Ishikawa (cell line): ENCODE measurements around the gene TH.

Experiments
- CEBPB ChIP-seq: IDR thresholded peaks from 2 replicates; pipeline ENCODE4 v1.6.1; 2012
- CREB1 ChIP-seq: IDR thresholded peaks from 2 replicates; pipeline ENCODE4 v1.6.1; 2012; ENCODE audit warnings: low read depth
- EGR1 ChIP-seq: IDR thresholded peaks from 2 replicates; pipeline ENCODE4 v1.6.1; 2012
- EP300 ChIP-seq: IDR thresholded peaks from 2 replicates; pipeline ENCODE4 v1.6.1; 2012; ENCODE audit warnings: borderline replicate concordance
- FOXM1 ChIP-seq: IDR thresholded peaks from 2 replicates; pipeline ENCODE4 v1.6.1; 2012; ENCODE audit warnings: low read depth, borderline replicate concordance
- MAX ChIP-seq: IDR thresholded peaks from 2 replicates; pipeline ENCODE4 v1.6.1; 2012
- NFIC ChIP-seq: IDR thresholded peaks from 2 replicates; pipeline ENCODE4 v1.6.1; 2012
- RAD21 ChIP-seq: IDR thresholded peaks from 2 replicates; pipeline ENCODE4 v1.6.1; 2012; ENCODE audit warnings: low read depth
- REST ChIP-seq: IDR thresholded peaks from 2 replicates; pipeline ENCODE4 v1.6.1; 2012; ENCODE audit warnings: low read depth, mild to moderate bottlenecking
- TAF1 ChIP-seq: IDR thresholded peaks from 2 replicates; pipeline ENCODE4 v1.6.1; 2012; ENCODE audit warnings: low read depth, mild to moderate bottlenecking
- TCF12 ChIP-seq: IDR thresholded peaks from 2 replicates; pipeline ENCODE4 v1.6.1; 2012; ENCODE audit warnings: low read depth
- TEAD4 ChIP-seq: IDR thresholded peaks from 2 replicates; pipeline ENCODE4 v1.6.1; 2012
- USF1 ChIP-seq: IDR thresholded peaks from 2 replicates; pipeline ENCODE4 v1.6.1; 2012
- YY1 ChIP-seq: IDR thresholded peaks from 2 replicates; pipeline ENCODE4 v1.6.1; 2012; ENCODE audit warnings: low read depth
- ZBTB7A ChIP-seq: IDR thresholded peaks from 2 replicates; pipeline ENCODE4 v1.6.1; 2012; ENCODE audit warnings: low read depth

Gene TH

GRCh38 chr11:2171591-2172003, at the start of gene TH:
TSS of gene TH (minus strand) at chr11:2171815. CDS start at chr11:2171786, 29 bp downstream.
- TF ChIP-seq ZBTB7A (no peak), CREB1 (no peak), TEAD4 (no peak), RAD21 (no peak), MAX (no peak), CEBPB (no peak), YY1 (no peak), NFIC (no peak), EGR1 (no peak)

GRCh38 chr11:2221024-2221423, 49.4 kb upstream of the TH start:
- TF ChIP-seq REST, result no peak
- TF ChIP-seq ZBTB7A, result no peak
- TF ChIP-seq USF1, result no peak
- no peak for TF ChIP-seq YY1
- TF ChIP-seq TCF12, result no peak
- no peak for TF ChIP-seq FOXM1
- no peak for TF ChIP-seq TAF1
- TF ChIP-seq CEBPB, result no peak
- TF ChIP-seq RAD21, result no peak
- no peak for TF ChIP-seq EP300
- no peak for TF ChIP-seq TEAD4
- TF ChIP-seq CREB1, result no peak
- no peak for TF ChIP-seq NFIC
- TF ChIP-seq MAX, result no peak
- no peak for TF ChIP-seq EGR1

- TF ChIP-seq TEAD4 (no peak), YY1 (no peak), CREB1 (no peak), TCF12 (no peak), EP300 (no peak), TAF1 (no peak), CEBPB (no peak)
These were observed 48.7 kb upstream of the TH start for GRCh38 chr11:2220173-2220771.

GRCh38 chr11:2219318-2220017, 47.9 kb upstream of the TH start:
- TF ChIP-seq TCF12 (no peak), EP300 (no peak), ZBTB7A (no peak), TAF1 (no peak), FOXM1 (no peak), CREB1 (no peak), TEAD4 (no peak), CEBPB (no peak), MAX (no peak), EGR1 (no peak), REST (no peak)

GRCh38 chr11:2218031-2218633, 46.5 kb upstream of the TH start:
- no peak for TF ChIP-seq CEBPB
- TF ChIP-seq FOXM1, result no peak
- no peak for TF ChIP-seq RAD21
